Inflammatory macrophage treated with lipopolysaccharide for 1 hour (primary cell): ENCODE data around the gene NUTF2.
"Not testable (repeated sequence)": the region's sequence is repeated elsewhere in the genome, so short reads cannot be mapped to it uniquely, and the experiment has no call there.

Experiments used
- DNase-seq, 2 donors: peaks; one replicate each; pipeline ENCODE4 v3.0.0-alpha.2; 2020 to 2022

NUTF2 gene

GRCh38 chr16:67846320-67847063 lies at the start of gene NUTF2:
Gene NUTF2, plus strand, starts transcription at chr16:67846933. Its CDS starts 18,198 bp downstream, at chr16:67865131.
- peak; percentile 88 to 94 for DNase-seq

- peak; percentile 60 to 89 for DNase-seq
Measured at GRCh38 chr16:67800338-67800926, 46.3 kb upstream of the NUTF2 start.

- DNase-seq: no peak
Measured at GRCh38 chr16:67801241-67801640, 45.5 kb upstream of the NUTF2 start.

- no peak for DNase-seq
Measured at GRCh38 chr16:67801883-67802282, 44.9 kb upstream of the NUTF2 start.

- DNase-seq: peak; percentile 64 to 82
Measured at GRCh38 chr16:67803894-67804293, 42.8 kb upstream of the NUTF2 start.

- DNase-seq: peak; percentile 25 to 68
Measured at GRCh38 chr16:67804853-67805542, 41.7 kb upstream of the NUTF2 start.

- no peak for DNase-seq
Measured at GRCh38 chr16:67805718-67806427, 40.9 kb upstream of the NUTF2 start.

- peak; percentile 97 to 99 for DNase-seq
Measured at GRCh38 chr16:67806428-67807147, 40.1 kb upstream of the NUTF2 start, which contains the start of the genes RANBP10 and TSNAXIP1. Gene RANBP10, minus strand, starts transcription at chr16:67806560. Its CDS starts 24 bp downstream, at chr16:67806536. Gene TSNAXIP1, plus strand, starts transcription at chr16:67806889. Its CDS starts 261 bp downstream, at chr16:67807150.

- DNase-seq: no peak
Measured at GRCh38 chr16:67807148-67807682, 39.5 kb upstream of the NUTF2 start.

- no peak for DNase-seq
Measured at GRCh38 chr16:67811899-67812298, 34.8 kb upstream of the NUTF2 start.

- no peak for DNase-seq
Measured at GRCh38 chr16:67814567-67814966, 32.2 kb upstream of the NUTF2 start.

- DNase-seq: no peak
Measured at GRCh38 chr16:67820608-67821259, 26.0 kb upstream of the NUTF2 start.

- no peak for DNase-seq
Measured at GRCh38 chr16:67822511-67822910, 24.2 kb upstream of the NUTF2 start.

- DNase-seq: no peak
Measured at GRCh38 chr16:67825119-67825518, 21.6 kb upstream of the NUTF2 start.

- DNase-seq: no peak
Measured at GRCh38 chr16:67825906-67826305, 20.8 kb upstream of the NUTF2 start.

- DNase-seq: no peak
Measured at GRCh38 chr16:67828651-67829050, 18.1 kb upstream of the NUTF2 start.

GRCh38 chr16:67833030-67833414 lies 13.7 kb upstream of the NUTF2 start:
- DNase-seq: peak; percentile 26 to 35

- DNase-seq: peak; percentile 80 to 97
Measured at GRCh38 chr16:67833415-67834241, 13.1 kb upstream of the NUTF2 start.

- DNase-seq: no peak
Measured at GRCh38 chr16:67834242-67834614, 12.5 kb upstream of the NUTF2 start.

- not testable (repeated sequence) for DNase-seq
Measured at GRCh38 chr16:67837190-67837589, 9.5 kb upstream of the NUTF2 start.

- DNase-seq: no peak
Measured at GRCh38 chr16:67837811-67838210, 8.9 kb upstream of the NUTF2 start.
